ENCODE measurements around the gene SRPK2.
A peak's percentile ranks its signal among the peaks of the same experiment; 100 is the strongest.
"Not testable (repeated sequence)": the region's sequence is repeated elsewhere in the genome, so short reads cannot be mapped to it uniquely, and the experiment has no call there.

The SRPK2 gene

GRCh38 chr7:105304040-105304895, 84.5 kb downstream of the SRPK2 start:
- DNase-seq (ENCODE audit: low read depth) = peak; percentile 68

DNA sequence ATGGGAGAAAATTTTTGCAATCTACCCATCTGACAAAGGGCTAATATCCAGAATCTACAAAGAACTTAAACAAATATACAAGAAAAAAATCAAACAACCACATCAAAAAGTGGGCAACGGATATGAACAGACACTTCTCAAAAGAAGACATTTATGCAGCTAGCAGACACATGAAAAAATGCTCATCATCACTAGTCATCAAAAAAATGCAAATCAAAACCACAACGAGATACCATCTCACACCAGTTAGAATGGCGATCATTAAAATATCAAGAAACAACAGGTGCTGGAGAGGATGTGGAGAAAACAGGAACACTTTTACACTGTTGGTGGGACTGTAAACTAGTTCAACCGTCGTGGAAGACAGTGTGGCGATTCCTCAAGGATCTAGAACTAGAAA, 88.1 kb downstream of the SRPK2 start:
- DNase-seq (ENCODE audit: low read depth) = not testable (repeated sequence)

DNA sequence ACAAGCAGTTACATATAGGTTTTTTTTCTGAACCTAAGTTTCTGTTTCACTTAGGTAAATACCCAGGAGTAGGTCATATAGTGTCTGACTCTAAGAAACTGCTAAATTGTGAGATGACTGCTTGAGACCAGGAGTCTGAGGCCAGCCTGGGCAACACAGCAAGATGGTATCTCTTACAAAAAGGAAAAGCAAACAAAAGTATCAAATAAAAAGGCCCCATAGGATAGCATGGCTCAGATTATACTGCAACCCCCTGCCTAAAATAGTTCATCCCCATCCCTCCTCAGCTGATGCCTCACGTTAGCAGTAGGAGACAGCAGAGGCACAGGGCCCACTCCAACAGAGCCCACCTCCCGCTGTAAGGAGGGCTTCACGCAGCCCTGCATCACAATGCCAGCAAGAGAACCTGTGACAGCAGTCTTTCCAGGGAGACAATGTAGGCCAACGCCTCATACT, 90.3 kb downstream of the SRPK2 start:
- DNase-seq (ENCODE audit: low read depth) = no peak

GRCh38 chr7:105297985-105298384, 90.7 kb downstream of the SRPK2 start:
- DNase-seq (ENCODE audit: low read depth) = no peak

- DNase-seq (ENCODE audit: low read depth) = no peak
Observed at GRCh38 chr7:105297309-105297708, 91.4 kb downstream of the SRPK2 start.

DNA sequence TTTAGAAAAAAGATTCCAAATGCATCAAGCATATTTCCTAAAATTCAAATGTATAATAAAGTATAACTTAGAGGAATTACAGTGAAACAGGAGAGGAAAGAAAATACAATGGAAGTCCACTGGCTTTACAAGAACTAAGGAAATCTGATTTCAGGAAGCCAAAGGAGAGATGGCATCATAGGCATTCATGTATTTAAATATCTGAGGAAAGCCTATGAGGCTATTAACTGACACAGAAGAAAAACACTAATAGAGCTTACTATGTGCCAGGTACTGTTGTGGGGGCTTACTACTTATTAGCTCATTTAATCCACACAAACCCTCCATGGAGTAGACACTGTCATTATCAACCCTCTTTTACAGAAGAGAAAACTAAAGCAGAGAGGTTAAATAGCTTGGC, 92.2 kb downstream of the SRPK2 start:
- DNase-seq (ENCODE audit: low read depth) = no peak

- DNase-seq (ENCODE audit: low read depth) = no peak
Observed at GRCh38 chr7:105295596-105296352, 92.9 kb downstream of the SRPK2 start.

- DNase-seq (ENCODE audit: low read depth) = not testable (repeated sequence)
Observed at GRCh38 chr7:105294482-105294881, 94.2 kb downstream of the SRPK2 start.

DNA sequence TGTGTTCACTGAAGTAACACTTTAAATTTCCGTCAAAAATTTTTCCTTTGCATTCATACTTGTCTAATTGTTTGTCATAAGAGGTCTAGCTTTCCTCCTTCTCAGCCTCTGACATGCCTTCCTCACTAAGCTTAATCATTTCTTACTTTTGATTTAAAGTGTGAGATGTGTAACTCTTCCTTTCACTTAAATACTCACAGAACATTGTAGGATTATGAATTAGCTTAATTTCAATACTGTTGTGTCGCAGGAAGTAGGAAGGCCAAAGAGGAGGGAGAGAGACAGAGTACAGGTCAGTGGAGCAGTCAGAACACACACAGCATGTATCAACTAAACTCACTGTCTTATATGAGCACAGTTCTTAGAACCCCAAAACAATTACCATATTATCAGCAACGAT, 99.0 kb downstream of the SRPK2 start:
- no peak for DNase-seq (ENCODE audit: low read depth)

GRCh38 chr7:105286441-105286840, 102.3 kb downstream of the SRPK2 start:
- DNase-seq (ENCODE audit: low read depth) = no peak

DNA sequence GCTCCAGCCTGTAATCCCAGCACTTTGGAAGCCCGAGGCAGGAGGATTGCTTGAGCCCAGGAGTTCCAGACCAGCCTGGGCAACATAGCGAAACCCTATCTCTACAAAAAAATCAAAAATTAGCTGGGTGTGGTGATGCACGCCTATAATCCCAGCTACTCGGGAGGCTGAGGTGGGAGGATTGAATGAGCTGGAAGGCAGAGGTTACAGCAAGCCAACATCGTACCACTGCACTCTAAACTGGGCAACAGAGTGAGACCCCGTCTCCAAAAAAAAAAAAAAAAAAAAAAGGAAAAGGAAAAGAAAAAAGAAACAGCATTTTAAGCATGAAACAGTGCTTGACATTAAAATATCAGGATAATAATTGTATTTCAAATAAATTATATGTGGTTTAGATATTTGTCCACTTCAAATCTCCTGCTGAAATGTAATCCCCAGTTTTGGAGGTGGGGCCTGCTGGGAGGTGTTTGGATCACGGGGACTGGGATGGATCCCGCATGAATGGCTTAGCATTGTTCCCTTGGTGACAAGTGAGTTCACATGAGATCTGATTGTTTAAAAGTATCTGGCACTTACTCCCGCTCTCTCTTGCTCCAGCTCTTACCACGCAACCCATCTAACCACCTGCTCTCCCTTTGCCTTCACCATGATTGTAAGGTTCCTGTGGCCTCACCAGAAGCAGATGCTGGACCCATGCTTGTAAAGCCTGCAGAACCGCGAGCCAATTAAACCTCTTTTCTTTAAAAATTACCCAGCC, 103.4 kb downstream of the SRPK2 start:
- no peak for DNase-seq (ENCODE audit: low read depth)

DNA sequence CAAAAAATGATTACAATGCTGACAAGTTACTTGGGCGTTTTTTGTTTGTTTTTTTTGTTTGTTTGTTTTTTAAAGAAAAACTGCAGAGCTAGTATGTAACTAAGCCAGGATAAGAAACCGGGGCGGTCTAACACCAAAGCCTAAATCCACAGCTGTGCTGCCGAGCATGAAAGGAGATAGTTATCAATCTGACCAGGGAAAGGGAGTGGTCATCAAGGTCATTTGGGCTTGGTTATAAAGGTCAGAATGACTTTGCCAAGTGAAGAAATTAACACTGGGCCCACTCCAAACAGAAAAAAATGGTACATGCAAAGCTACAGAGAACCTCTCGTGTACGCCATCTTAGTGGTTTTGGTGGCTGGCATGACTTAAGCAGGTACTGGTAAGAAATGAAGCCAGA, 104.7 kb downstream of the SRPK2 start:
- no peak for DNase-seq (ENCODE audit: low read depth)

- DNase-seq (ENCODE audit: low read depth) = no peak
Observed at GRCh38 chr7:105281966-105282365, 106.8 kb downstream of the SRPK2 start.

DNA sequence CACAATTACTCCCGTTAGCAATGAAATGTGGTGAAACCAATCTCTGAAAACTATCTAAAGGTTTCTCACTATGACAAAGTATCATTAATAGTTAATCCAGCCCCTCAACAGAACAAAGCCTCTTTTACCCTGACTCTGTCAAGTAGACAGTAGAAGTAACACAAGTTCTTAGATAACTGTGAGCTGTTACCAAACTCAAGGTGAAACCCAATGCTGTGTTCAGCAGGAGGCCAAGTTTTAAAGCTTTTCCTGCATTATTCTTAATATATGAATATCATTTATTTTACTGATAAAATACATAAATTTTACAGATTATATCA, 109.1 kb downstream of the SRPK2 start:
- no peak for DNase-seq (ENCODE audit: low read depth)

DNA sequence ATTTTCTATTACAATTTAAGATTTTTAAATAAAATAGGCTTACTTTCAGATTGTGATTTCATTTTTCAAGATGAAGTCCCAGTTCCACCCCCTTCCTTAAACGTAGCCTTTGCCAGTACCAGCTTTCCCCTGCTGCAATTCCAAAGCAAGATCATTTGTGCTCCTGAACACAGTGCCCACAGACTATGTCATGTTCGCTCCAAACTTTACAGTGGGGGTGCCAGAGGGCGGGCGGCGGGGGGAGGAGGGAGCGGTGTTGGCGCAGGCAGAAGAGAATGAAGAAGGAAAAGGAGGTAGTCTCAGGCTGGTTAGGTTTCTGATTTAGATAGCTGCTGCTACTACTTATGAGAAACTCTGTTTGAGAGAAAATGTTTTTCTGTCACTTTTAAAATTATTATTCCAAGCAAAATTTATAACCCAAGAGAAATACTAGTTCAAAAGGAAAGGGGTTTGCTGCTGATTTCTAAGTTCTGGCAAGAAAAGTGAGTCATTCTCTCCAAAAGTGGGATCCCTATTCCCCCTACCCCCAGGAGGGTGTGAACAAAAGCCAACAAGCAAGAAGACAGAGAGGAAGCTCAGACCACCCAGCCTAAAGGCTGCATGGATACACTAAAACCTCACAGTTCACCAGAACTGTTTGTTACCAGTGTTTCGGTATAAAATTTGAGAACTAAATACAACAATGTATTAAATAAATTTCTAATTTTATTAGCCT, 109.6 kb downstream of the SRPK2 start:
- no peak for DNase-seq (ENCODE audit: low read depth)

DNA sequence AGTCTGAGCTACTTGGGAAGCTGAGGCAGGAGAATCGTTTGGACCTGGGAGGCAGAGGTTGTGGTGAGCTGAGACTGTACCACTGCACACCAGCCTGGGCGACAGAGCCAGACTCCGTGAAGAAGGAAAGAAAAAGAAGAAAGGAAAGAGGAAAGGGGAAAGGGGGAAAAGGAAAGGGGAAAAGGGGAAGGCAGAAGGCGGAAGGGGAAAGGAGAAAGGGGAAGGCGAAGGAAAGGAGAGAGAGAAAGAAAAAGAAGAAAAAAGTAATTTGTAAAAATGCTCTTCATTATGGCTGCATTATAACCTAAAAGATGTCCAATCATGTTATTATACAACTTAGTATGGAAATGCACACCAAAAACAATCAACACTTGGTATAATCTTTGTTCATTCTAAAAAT, 110.2 kb downstream of the SRPK2 start:
- DNase-seq (ENCODE audit: low read depth) = no peak

GRCh38 chr7:105277341-105277740, 111.4 kb downstream of the SRPK2 start:
- peak; percentile 80 for DNase-seq (ENCODE audit: low read depth)

GRCh38 chr7:105270117-105270516, 118.6 kb downstream of the SRPK2 start:
- DNase-seq (ENCODE audit: low read depth) = no peak

GRCh38 chr7:105269397-105269796, 119.3 kb downstream of the SRPK2 start:
- peak; percentile 3 for DNase-seq (ENCODE audit: low read depth)

DNA sequence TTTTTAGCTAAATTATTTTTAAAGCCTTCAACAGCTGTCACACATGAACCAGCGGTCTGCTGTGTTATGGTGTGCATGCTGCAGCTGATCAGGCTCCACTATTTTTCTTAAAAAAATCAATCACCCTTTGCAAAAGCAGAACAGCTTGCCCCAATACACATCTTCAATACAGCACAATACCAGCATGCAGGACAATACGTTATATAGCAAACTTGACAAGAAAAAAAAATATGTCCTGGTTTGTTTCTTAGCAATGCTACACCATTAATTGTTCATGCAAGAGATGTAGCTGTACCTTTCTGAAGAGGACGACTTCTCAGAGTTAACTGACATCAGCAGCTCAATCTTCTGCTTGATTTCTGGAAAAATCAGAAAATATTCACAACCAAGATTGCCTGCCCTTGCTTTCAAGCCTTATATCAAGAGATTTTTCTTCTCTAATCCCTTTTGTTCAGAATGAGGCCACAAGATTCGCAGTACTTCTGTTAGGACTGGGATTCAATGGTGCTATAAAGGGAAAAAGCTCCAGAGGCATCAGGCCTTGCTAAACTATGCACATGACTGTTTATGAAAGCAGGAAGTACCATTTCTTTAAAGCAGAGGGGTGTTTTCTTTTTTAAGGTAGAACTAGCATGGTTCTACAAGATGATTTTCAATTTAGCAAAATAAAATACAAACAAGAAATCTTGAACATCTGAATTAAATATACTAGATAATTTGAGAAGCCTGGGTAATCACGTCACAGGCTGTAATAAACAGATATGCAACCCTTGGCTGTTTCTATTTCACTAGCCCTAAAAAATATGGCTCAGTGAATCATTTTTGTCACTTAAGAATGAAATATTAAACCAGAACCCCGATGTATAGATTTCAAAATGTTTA, 120.0 kb downstream of the SRPK2 start:
- DNase-seq (ENCODE audit: low read depth) = peak; percentile 74

- peak; percentile 91 for DNase-seq (ENCODE audit: low read depth)
Observed at GRCh38 chr7:105268056-105268455, 120.7 kb downstream of the SRPK2 start.

All from iris pigment epithelial cell (primary cell).